ENCODE data around the gene TSPAN9. TPM values are rescaled to one million over a fixed set of nuclear protein-coding genes. Genes with fewer than 3 reads are reported as not detected.

TSPAN9 gene
- total RNA-seq, 1 experiment from 2014 or later = 35.5 TPM

DNA sequence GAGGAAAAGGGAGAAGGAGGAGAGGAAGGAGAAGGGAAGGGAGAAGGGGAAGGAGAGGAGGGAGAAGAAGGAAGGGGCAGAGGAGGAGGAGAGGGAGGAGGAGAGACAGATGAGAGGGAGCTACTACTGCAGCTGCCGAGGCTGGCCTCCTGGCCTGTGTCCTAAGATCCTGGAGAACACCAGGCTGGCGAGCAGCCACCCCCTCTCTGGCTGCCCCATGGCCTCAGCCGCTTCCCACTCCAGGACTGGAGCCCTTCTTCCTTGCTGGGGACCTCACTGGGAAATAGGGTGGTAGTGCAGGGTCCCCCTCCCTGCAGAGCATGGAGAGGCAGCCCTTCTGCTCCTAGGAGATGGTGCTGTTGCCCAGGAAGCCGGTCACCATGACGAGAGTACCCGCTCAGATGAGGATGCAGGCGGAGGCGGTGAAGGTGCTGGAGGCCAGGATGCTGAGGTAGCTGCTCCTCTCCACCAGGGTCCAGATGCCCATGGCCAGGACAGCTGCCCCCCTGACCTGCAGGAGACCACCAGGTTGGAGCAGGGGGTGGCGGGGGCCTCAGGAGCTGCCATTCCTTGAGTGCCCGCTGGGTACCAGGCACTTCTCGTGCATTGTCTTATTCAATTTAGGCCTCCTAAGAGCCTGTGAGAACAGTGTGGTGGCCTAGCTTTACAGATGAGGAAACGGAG lies 246.0 kb downstream of the TSPAN9 start:
- no TSS peak for BruUV-seq (replicated peaks)
- CTCF ChIA-PET = no interaction called here
- H3K4me1 ChIP-seq (ENCODE audit: insufficient read depth, low read length, poor library complexity, severe bottlenecking) = no peaks in the 10 kb centered on the region
- TF ChIP-seq, protein P1, sequence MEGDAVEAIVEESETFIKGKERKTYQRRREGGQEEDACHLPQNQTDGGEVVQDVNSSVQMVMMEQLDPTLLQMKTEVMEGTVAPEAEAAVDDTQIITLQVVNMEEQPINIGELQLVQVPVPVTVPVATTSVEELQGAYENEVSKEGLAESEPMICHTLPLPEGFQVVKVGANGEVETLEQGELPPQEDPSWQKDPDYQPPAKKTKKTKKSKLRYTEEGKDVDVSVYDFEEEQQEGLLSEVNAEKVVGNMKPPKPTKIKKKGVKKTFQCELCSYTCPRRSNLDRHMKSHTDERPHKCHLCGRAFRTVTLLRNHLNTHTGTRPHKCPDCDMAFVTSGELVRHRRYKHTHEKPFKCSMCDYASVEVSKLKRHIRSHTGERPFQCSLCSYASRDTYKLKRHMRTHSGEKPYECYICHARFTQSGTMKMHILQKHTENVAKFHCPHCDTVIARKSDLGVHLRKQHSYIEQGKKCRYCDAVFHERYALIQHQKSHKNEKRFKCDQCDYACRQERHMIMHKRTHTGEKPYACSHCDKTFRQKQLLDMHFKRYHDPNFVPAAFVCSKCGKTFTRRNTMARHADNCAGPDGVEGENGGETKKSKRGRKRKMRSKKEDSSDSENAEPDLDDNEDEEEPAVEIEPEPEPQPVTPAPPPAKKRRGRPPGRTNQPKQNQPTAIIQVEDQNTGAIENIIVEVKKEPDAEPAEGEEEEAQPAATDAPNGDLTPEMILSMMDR (conservative IDR thresholded peaks at IDR 0.05; ENCODE audit: low read depth, low read length) = no peak
- no peak for TF ChIP-seq EZH2 (IDR thresholded peaks at IDR 0.05; ENCODE audit: borderline replicate concordance, low read depth, low read length, poor library complexity, severe bottlenecking)
- no peaks in the 10 kb centered on the region for H3K36me3 ChIP-seq (ENCODE audit: insufficient read depth, low read length, poor library complexity, severe bottlenecking)
- intact Hi-C loops (cut with micrococcal nuclease; ENCODE audit: unreplicated experiment) = no loop called here
- H3K9me3 ChIP-seq (ENCODE audit: low read depth, low read length, poor library complexity, severe bottlenecking) = no peaks in the 10 kb centered on the region
- no peak for DNase-seq (ENCODE audit: low spot score)
- no peaks in the 10 kb centered on the region for H3K27me3 ChIP-seq (replicated peaks; ENCODE audit: insufficient read depth, low read depth, low read length, poor library complexity)
- POLR2A ChIA-PET (ENCODE audit: low non-redundant PET) = interaction anchor here (0.8 kb wide), 1 partner anchor 1773 kb away, joined by 3 read pairs; no protein-coding TSS in a partner anchor
- no peak overlapping the region for H3K4me3 ChIP-seq (ENCODE audit: low read depth, low read length, poor library complexity, severe bottlenecking)
- H3K27ac ChIP-seq (ENCODE audit: low read depth, low read length, poor library complexity, severe bottlenecking) = no peak overlapping the region

DNA sequence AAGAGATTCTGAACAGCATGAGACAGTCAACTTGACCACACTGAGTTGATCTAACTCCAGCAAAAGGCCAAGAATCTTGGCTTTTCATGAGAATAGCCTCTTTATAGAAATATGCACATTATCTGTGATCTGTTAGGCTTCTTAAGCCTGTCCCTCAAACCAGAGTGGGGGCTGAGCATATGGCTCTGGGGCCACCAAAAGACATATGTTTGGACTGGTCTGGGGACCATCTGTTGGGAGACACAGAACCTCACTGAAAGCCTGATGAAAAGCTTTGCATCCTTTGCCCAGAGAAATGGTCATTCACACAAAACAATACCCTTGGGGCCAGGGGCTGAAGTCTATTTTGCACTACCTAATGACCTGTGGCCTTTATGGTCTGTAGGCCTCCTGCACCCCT lies 248.6 kb downstream of the TSPAN9 start:
- Histone ChIP-seq H3K36me3 (ENCODE audit: insufficient read depth, low read length, poor library complexity, severe bottlenecking) (no peaks in the 10 kb centered on the region), H3K4me1 (ENCODE audit: insufficient read depth, low read length, poor library complexity, severe bottlenecking) (no peaks in the 10 kb centered on the region), H3K27ac (ENCODE audit: low read depth, low read length, poor library complexity, severe bottlenecking) (no peak overlapping the region), H3K9me3 (ENCODE audit: low read depth, low read length, poor library complexity, severe bottlenecking) (no peaks in the 10 kb centered on the region), H3K4me3 (ENCODE audit: low read depth, low read length, poor library complexity, severe bottlenecking) (no peak overlapping the region), H3K27me3 (replicated peaks; ENCODE audit: insufficient read depth, low read depth, low read length, poor library complexity) (no peaks in the 10 kb centered on the region)
- intact Hi-C loops (cut with micrococcal nuclease; ENCODE audit: unreplicated experiment) = no loop called here
- TF ChIP-seq, protein P1 (conservative IDR thresholded peaks at IDR 0.05; ENCODE audit: low read depth, low read length) = no peak
- no peak for TF ChIP-seq EZH2 (IDR thresholded peaks at IDR 0.05; ENCODE audit: borderline replicate concordance, low read depth, low read length, poor library complexity, severe bottlenecking)
- POLR2A ChIA-PET (ENCODE audit: low non-redundant PET) = no interaction called here
- DNase-seq (ENCODE audit: low spot score) = no peak
- BruUV-seq (replicated peaks) = no TSS peak
- CTCF ChIA-PET = no interaction called here

DNA sequence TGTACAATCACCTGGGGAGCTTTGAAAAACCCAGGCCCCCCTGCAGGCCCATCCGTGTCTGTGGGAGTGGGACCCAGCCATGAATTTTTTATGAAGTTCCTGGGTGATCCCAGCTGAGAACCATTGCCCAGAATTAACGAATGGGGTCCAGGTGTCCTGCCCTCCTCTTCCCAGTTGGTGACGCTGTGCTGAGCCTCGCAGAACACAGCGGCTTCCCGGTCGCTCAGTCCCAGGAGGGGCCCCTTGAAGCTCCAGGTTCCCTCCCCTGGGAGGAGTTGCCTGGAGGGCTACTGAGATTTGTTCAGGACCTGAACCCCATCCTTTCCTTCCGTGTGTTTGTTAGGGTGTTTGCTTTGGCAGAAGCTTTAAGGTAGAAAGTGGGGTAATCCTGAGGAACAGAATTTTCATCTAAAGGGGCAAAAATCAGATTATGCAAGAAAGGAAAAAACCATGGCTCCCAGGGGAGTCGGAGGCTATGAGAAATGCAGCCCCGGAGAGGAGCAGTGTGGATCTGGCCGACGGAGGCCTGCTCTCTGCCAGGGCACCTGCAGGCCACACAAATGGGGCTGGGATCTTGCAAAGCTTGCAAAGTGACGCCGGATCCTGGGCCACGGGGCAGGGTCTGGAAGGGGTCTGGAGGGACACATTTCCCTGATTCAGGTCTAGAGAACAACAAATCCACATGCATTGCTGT lies 249.1 kb downstream of the TSPAN9 start:
- TF ChIP-seq, protein P1 (conservative IDR thresholded peaks at IDR 0.05; ENCODE audit: low read depth, low read length) = no peak
- TF ChIP-seq EZH2 (IDR thresholded peaks at IDR 0.05; ENCODE audit: borderline replicate concordance, low read depth, low read length, poor library complexity, severe bottlenecking) = no peak
- intact Hi-C loops (cut with micrococcal nuclease; ENCODE audit: unreplicated experiment) = no loop called here
- no peaks in the 10 kb centered on the region for H3K9me3 ChIP-seq (ENCODE audit: low read depth, low read length, poor library complexity, severe bottlenecking)
- no peaks in the 10 kb centered on the region for H3K4me1 ChIP-seq (ENCODE audit: insufficient read depth, low read length, poor library complexity, severe bottlenecking)
- ChIA-PET CTCF (no interaction called here), POLR2A (ENCODE audit: low non-redundant PET) (no interaction called here)
- no peak overlapping the region for H3K4me3 ChIP-seq (ENCODE audit: low read depth, low read length, poor library complexity, severe bottlenecking)
- no peak for DNase-seq (ENCODE audit: low spot score)
- no TSS peak for BruUV-seq (replicated peaks)
- no peaks in the 10 kb centered on the region for H3K27me3 ChIP-seq (replicated peaks; ENCODE audit: insufficient read depth, low read depth, low read length, poor library complexity)
- H3K36me3 ChIP-seq (ENCODE audit: insufficient read depth, low read length, poor library complexity, severe bottlenecking) = no peaks in the 10 kb centered on the region
- H3K27ac ChIP-seq (ENCODE audit: low read depth, low read length, poor library complexity, severe bottlenecking) = no peak overlapping the region
